ENCODE results near the gene SERPINB3.
"Not testable (repeated sequence)": the region's sequence is repeated elsewhere in the genome, so short reads cannot be mapped to it uniquely, and the experiment has no call there.

The SERPINB3 gene

DNA sequence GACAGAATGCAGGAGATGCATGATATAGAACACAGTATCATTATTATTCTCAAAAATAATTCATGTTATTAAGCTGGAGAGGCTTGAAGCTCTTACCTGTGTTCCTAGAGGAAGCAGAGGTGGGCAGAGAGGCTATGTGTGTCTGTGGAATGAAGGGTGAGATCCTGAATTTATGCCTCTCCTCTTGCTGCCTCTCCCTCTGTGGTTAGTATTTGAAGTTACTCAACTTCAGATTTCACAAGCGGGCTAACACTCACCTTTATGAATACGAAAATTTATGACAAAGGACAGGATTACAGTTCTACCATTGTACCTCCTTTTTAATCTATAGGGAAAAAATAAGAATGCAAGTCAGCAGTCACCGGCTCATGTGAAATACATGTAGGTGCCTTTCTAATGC, at the start of gene SERPINB3:
SERPINB3 (minus strand) TSS at position 144 of the 400 bp plus-strand sequence. CDS start 677 bp downstream, outside the sequence.
- not testable (repeated sequence) for DNase-seq (ENCODE audit: low read depth)

DNA sequence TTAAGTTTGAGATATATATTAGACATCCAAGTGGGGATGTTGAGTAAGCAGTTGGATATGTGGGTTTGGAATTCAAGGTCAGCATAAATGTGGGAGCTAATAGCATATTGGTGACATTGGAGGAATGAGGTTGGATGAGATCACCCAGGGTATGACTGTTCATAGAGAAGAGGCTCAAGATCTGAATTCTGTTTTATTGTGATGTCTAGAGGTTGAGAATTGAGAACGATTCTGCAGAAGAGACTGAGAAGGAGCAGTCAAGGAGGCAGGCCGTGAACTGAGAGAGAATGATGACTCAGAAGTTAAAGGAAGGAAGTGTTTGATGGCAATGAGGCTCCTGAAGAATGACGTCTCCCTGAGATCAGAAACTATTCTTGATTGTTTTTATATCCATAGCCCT, 47.0 kb upstream of the SERPINB3 start:
- DNase-seq (ENCODE audit: low read depth), result peak; percentile 47

DNA sequence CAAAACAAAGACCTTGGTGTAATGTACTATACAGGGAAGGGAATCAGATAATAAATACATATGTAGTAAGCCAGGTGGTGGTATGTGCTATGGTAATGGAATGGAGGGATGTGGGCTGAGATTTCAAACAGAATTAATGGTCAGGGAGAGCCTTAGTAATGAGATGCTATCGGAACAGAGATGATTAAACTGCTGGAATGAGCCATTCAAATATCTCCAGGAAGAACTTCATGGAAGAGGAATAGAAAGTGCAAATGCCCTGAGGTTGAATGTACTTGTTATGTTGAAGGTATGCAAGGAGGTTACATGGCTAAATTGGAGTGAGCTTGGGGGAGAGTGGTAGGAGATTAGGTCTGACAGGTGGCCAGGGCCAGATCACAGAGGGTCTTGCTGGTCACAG, 46.1 kb upstream of the SERPINB3 start:
- DNase-seq (ENCODE audit: low read depth), result no peak

DNA sequence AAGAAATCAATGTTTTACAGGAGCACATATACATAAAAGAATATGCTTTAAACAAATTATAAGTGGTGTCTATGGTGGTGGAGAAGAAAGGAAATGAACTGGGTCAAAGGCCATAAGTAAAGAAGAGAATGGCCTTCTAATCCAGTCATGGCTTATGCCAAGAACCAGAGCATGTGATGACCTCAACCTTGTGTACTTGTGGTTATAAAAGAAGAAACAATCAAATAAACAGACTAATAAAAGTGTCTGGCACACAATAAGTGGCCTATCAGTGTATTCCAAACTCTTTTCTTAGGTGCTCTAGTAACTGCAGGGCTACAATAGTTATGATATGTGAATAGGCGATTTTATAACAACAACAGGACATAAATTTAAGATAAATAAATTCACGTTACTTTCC, 43.7 kb upstream of the SERPINB3 start:
- DNase-seq (ENCODE audit: low read depth), result no peak

DNA sequence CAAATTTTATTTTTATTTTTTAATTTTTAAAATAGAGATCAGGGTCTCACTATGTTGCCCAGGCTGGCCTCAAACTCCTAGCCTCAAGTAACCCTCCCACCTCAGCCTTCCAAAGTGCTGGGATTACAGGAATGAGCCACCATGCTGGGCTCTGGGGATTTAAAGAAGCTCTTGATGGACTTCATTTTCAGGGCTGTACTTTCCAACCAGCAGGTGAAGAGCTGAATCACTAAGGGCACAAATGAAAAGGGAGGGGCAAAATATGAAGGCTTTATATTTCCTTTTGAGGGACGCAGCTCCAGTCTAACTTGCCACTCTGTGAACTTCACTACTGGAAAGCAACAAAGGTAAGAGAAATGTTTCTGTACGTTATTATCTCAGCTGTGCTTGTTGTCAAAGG, 41.0 kb upstream of the SERPINB3 start, which contains the start of gene SERPINB11:
SERPINB11 (plus strand) TSS at position 301 of the 400 bp plus-strand sequence. CDS start 7,234 bp downstream, outside the sequence.
- DNase-seq (ENCODE audit: low read depth), result no peak

DNA sequence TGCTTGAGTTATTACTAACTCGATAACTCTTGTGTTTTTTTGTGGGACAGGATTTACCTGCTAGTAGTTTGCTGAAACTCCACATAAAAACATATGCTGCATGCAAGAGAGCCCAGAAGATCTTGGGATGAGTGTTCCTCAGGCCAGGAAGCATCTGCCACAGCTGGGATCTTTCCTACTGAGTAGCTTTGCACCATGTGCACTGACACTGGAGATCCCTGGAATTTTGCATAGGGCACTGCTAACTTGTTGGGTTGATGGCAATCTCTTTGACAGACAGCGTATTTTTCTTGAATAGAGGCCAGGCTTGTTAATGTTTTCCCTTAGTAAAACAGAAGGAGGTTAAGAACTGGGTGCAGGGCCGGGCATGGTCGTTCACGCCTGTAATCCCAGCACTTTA, 40.3 kb upstream of the SERPINB3 start:
- DNase-seq (ENCODE audit: low read depth), result no peak

DNA sequence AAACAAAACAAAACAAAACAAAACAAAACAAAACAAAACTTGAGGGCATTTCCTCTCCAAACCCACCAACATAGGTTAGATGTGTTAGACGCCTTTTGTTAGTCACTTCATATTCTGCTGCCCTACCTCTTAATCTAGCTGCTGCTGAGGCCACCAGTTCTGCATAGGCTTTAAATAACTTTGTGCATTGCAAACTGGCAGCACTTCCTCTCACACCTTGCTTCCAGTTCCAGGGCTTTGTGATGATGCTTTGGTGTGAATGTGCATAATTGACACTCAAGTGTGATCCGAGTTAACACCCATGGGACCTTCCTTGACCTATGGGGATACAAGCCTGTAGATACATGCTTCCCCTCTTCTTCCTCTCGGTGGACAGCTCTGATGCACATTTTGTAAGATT, 38.8 kb upstream of the SERPINB3 start:
- no peak for DNase-seq (ENCODE audit: low read depth)

DNA sequence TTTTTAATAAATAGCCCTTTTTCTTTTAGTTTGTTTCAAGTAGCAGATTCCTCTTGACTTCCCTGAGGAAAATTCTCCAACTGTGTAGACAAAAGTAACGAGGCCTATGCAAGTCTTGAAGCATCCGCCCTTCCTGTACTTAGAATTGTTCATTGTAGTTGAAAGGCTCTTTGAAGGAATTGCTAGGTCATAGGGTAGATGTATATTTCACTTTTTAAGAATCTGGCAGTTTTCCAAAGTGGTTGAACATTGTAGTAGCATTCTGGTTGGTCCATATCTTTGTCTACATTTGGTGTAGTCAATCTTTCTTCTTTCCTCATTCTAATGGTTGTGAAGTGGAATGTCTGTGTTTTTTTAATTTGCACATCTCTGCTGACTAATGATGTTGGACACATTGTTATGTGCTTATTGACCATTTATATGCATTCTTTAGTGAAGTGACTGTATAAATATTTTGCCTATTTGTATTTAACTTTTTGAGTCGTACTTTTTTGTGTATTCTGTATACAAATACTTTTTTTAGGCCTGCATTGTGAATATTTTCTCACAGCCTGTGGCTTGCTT, 35.5 kb upstream of the SERPINB3 start:
- no peak for DNase-seq (ENCODE audit: low read depth)

DNA sequence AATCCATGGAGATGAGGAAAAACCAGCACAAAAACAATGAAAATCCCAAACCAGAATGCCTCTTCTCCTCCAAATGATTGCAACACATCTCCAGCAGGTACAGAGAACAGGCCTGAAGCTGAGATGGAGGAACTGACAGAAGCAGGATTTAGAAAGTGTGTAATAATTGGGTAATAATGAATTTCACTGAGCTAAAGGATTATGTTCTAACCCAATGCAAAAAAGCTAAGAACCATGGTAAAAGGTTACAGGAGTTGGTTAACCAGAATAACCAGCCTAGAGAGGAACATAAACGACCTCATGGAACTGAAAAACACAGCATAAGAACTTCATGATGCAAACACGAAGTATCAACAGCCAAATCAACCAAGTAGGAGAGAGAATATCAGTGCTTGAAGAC, 27.4 kb upstream of the SERPINB3 start:
- DNase-seq (ENCODE audit: low read depth), result no peak

DNA sequence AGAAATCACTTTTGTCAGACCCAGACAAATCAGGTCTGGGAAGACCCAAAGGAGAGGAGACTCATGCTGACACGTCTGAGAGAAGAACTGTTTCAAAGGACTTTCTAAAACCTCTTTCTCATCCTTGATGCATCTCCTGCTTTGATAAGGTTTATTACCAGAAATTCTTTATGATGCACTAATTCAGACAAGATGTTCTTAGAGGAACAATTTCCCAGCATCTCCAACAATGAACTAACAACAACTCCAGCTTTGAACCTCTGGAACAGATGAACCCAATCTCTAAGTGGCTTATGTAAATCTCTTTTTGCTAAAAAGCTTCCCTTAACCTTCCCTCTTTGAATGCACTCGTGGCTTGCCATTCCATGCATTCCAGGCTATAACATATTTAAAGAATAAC, 25.2 kb upstream of the SERPINB3 start:
- no peak for DNase-seq (ENCODE audit: low read depth)

DNA sequence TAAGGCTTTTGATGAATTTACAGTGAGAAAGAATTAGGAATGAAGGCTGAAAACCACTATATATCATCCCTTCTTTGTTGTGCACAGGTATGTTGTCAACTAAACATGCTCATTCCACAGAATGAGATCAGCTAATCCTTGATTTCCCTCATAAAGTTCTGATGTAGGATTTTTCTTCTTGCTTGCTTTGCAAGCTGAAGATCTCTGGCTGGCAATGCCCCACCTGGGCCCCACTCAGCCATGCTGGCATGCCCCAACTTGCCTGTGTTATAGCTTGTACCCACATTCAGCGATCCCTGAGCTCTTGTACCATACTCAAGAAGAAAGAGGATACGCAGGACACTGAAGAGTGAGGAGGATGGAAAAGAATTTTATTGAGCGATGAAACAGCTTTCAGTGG, 23.0 kb upstream of the SERPINB3 start:
- no peak for DNase-seq (ENCODE audit: low read depth)

DNA sequence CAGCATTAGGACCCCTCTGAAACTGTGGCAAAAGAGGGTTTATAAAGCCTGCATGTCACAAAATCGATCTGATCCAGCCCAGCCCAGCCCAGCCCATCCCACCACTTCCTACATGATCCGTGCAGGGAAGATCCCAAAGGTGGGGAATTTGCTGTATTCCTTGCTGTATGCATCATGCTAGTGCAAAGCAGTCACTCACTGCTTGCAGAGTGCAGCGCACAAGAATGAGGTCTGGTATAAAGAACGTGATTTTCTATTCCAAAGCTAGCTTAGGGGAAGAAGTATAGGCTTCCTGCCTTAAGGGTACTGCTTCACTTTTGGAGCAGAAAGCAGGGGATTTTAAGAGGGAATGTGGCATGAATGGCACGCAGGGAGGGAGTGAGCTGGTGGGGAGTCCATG, 22.2 kb upstream of the SERPINB3 start:
- DNase-seq (ENCODE audit: low read depth), result no peak

DNA sequence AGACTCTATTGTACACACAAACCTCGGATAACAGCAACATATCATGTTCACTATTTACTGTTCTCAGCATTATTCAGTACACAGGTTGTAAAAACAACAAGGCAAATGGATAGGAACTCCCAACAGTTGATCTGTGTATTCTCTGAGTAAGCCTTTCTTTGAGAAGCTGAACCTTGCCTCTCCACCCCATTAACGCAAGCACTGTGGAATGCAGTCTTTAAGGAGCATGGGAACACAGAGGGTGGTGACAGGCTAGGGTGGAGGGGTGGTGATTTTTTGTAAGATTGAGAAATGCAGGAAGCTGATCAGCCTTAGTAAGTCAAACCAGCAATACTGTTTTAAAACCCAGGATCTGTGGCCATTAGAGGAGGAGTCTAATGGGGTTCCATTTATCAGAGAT, 21.5 kb upstream of the SERPINB3 start:
- DNase-seq (ENCODE audit: low read depth), result peak; percentile 89

DNA sequence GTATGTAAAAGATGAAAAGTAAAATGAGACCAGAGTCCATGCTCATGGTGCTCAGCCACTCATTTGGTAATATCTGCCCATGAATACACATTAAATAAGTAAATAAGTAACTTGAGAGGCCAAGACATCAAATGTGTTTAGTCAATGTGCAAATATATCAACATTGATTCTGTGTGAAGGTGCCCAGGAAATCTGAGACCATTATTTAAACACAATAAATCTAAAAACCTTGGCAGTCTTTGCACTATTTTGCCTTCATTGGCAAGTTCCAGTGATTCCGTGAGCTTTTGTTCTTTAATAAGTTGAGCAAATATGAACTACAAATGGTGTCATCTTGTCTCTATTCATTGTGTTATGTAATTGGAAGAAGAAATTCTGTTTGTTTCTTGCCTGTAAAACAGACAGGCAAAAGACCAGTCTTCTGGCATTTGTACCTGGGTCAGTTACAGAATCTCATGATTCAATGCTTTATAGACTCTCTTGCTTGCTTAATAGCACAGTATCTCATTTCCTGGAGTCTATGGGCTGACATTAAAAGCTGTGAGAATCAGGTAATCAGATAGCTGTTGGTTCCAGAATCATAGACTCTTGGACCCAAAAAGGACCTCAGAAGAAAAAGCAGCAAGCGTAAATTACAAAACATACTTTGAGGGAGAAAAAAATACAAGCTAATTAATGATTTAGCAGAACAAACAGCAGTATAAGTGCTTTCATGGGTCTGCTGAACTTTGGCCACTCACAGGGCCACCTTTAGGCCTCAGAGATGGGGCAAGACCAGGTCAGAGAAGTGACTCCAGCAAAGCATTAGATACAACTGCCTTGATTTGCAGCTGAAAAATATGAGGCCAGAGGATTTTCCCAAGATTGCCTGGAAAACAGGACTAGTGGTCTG, 20.0 kb upstream of the SERPINB3 start:
- DNase-seq (ENCODE audit: low read depth), result no peak

DNA sequence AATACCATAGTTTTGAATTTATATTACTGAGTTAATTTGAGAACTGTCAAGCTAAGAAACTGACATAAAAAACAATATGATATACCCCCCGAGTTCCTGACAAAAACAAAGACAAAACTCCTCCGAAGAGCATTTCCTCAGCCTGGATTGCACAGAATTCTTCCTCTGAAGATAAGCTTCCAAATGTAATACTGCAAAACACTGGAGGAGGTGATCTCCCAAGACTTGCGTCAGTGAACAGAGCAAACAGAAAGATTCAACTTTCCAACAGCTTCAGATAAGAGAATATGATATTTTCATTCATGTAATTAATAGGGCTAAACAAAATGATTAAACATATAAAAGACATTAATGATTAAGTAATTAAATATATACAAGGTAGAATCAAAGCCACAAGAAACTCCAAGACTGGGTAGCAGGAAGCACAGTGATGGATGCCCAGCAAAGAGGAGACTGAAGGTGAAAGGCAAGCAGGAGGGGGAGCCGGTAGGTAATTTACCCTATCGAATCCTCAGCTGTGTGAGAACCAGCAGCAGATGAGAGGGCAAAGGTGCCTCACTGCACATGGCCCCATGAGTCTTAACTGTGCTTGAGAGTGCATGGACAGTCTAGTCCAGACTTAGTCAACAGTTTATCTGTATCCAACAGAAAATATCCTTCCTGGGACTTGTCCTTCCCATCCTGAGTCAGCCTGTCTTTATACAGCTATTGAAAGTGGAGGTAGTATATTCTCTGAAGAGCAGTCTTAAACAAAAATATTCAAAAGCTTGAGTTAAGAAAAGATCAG, 18.3 kb upstream of the SERPINB3 start:
- no peak for DNase-seq (ENCODE audit: low read depth)

DNA sequence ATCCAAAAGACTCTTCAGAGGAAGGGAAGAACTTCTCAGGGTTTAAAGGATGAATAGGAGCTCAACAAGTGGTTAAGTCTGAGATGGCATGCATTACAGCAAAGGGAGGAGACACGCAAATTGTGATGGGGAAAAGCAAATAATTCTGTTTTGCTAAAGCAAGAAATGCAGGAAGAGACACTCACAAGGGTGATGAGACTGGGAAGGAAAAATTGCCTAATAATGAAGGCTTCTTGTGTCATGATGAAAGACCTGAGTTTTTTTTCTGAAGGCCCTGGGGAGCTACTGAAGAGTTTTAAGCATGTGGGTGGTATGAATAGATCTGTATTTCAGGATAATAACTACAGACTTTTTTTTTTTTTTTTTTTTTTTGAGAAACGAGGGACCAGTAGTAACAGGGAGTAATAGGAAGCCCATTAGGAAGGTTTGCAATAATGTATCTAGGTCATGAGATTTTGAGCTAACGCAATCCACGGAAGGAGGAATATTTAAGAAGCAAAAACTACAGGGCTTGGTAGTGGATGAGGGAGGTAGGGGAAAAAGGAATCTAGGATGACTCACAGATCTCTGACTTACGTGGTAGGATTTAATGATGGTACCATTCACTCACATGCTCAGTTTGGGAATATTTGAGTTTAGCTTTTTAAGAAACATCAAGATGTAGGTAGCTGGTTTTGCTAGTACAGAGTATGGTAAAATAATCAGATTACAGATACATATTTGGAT, 16.0 kb upstream of the SERPINB3 start:
- peak; percentile 30 for DNase-seq (ENCODE audit: low read depth)

DNA sequence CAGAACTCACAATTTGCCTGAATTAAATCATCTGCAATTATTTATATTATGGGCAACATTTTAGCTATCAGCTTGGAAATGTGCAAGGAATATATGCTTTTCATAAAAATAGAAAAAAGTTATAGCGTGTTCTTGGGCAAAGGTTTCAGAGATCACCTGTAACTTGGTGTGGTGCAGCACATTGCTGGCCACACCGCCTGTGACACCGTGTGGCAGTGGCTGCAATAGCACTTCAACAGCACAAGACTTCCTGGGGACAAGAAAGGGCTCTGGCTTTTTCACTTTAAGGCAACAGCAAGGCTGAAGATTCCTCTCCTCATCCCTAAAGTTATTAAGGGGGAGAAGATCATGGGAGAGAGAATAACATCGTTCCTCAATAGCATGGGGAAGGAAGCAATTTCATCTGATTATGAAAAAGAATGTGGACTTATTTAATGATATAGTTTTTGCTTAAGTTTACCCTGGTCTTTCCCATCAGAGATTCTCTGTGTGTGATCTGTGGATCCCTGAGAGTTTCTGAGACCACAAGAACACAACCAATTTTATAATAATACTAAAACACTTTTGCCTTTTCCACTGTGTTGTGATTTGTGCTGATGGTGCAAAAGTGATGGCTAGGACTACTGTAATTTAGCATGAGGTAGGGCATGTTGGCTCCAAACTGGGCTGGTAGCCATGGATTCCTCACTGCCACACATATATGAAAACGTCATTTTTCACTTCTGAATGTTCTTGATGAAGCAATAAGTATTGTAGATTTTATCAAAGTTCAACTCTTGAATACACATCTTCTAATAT, 15.0 kb upstream of the SERPINB3 start:
- no peak for DNase-seq (ENCODE audit: low read depth)

DNA sequence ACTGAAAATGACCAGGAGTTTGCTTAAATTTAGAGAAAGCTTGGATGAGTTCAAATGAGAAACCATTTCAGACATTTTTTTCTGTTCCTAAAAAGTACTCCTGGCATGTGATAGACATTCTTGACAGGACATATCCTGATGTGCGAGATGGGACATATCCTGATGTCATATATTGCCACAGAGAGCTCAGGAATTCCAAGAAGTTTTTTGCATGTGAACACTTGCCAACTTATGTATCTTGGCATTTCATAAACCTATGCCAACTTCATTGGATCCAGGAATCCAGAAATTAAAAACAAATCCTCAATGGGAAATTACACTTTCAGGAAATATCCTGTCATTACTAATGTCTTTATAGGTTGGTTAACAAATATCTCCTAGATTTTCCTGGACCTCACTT, 2.9 kb upstream of the SERPINB3 start:
- no peak for DNase-seq (ENCODE audit: low read depth)

DNA sequence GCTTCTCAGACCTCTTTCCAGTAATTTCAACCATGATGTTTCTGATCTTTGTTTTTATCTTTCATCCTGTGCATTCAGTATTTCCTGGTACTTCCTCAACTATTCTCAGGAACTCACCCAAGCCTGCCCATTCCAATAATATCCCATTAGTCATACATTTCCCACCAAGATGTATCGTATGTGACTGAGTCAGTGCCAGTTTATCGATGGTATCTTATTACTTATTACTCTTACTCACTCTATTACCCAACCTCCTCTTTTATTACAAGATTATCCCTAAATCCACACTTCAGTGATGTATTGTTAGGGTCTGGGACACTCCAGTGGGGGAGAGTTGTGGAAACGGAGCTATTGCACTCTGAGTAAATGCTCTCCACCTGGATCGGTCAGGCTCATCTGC, 2.8 kb downstream of the SERPINB3 start:
- not testable (repeated sequence) for DNase-seq (ENCODE audit: low read depth)

DNA sequence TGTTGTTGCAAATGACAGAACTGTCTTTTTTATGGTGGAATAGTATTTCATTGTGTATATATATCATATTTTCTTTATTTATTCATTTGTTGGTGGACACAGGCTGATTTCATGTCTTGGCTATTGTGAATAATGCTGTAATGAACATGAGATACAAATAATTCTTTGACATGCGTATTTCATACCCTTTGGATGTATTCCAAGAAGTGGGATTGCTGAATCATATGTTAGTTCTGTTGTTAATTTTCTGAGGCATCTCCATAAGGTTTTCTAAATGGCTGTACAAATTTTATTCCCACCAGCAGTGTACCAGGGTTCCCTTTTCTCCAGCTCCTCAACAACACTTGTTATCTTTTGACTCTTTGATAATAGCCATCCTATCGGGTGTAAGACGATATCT, 11.4 kb downstream of the SERPINB3 start:
- DNase-seq (ENCODE audit: low read depth), result not testable (repeated sequence)

DNA sequence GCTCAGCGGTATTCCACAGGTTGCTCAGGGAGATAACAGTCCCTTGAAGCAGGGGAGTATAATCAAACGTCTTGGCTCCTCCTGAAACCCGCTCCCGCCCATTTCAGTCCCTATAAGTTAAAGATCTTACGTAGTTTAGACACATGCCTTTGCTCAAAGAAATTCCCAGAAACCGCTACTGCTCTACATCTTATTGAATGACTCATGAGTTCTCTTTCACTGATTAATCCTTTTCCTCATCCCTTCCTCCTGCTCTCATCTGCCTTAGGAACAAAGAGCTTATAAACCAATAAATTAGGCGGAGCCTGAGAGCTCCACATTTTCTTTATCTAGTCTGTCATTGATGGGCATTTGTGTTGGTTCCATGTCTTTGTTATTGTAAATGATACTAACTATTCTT, 13.5 kb downstream of the SERPINB3 start:
- no peak for DNase-seq (ENCODE audit: low read depth)

Measured in stromal cell of bone marrow (primary cell).